ENCODE results near the gene MYOM3. TPM values are rescaled to one million over a fixed set of nuclear protein-coding genes. Genes with fewer than 3 reads are reported as not detected.
"Not testable (repeated sequence)": the region's sequence is repeated elsewhere in the genome, so short reads cannot be mapped to it uniquely, and the experiment has no call there.

MYOM3 gene
- total RNA-seq, 1 donor from 2014 or later, result not detected

GRCh38 chr1:24045771-24046170 lies 66.2 kb downstream of the MYOM3 start:
- H3K4me1 Mint-ChIP-seq (ENCODE audit: unreplicated experiment), result peaks cover 17% of the 10 kb centered on the region
- no peak overlapping the region for H3K27ac Mint-ChIP-seq (ENCODE audit: unreplicated experiment)

GRCh38 chr1:24044672-24045071 lies 67.3 kb downstream of the MYOM3 start:
- H3K4me1 Mint-ChIP-seq (ENCODE audit: unreplicated experiment), result peaks cover 17% of the 10 kb centered on the region
- not testable (repeated sequence) for H3K36me3 Mint-ChIP-seq (ENCODE audit: unreplicated experiment); DNase-seq (ENCODE audit: extremely low spot score, unreplicated experiment); H3K4me3 Mint-ChIP-seq (ENCODE audit: unreplicated experiment); H3K27me3 Mint-ChIP-seq (ENCODE audit: unreplicated experiment); H3K27ac Mint-ChIP-seq (ENCODE audit: unreplicated experiment); H3K9me3 Mint-ChIP-seq (ENCODE audit: unreplicated experiment)

More at GRCh38 chr1:24045771-24046170, 66.2 kb downstream of the MYOM3 start:
- TF ChIP-seq CTCF (IDR thresholded peaks at IDR 0.05), result no peak
- Mint-ChIP-seq H3K27me3 (ENCODE audit: unreplicated experiment) (no peaks in the 10 kb centered on the region), H3K4me3 (ENCODE audit: unreplicated experiment) (no peak overlapping the region), H3K9me3 (ENCODE audit: unreplicated experiment) (no peaks in the 10 kb centered on the region), H3K36me3 (ENCODE audit: unreplicated experiment) (no peaks in the 10 kb centered on the region)
- no peak for DNase-seq (ENCODE audit: extremely low spot score, unreplicated experiment)

DNA sequence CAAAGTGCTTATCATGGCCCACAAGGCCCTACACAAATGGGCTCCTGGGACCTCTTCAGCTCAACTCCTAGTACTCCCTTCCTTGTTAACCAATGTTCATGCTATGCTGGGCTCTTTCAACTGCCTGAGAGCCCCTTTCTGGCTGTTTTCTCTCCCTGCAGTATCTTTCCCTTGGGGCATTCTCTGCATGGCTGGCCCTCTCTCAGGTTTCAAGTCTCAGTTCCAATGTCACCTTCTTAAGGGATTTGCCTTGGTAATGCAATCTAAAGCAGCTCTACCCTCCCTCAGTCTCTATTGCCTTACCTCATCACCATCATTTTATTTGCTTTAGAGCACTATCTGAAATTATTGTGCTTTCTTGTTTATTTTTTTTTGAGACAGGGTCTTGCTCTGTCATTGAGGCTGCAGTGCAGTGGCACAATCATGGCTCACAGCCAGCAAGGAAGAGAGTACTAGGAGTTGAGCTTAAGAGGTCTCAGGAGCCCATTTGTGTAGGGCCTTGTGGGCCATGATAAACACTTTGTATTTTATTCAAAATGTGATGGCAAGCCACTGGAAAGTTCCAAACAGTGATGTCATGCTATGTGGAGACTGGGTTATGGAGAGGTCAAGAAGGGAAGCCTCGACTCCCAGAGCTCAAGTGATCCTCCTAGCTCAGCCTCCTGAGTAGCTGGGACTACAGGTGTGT lies 68.4 kb downstream of the MYOM3 start:
- Mint-ChIP-seq H3K4me1 (ENCODE audit: unreplicated experiment) (peaks cover 17% of the 10 kb centered on the region), H3K9me3 (ENCODE audit: unreplicated experiment) (no peaks in the 10 kb centered on the region), H3K36me3 (ENCODE audit: unreplicated experiment) (no peaks in the 10 kb centered on the region), H3K27me3 (ENCODE audit: unreplicated experiment) (no peaks in the 10 kb centered on the region), H3K4me3 (ENCODE audit: unreplicated experiment) (no peak overlapping the region), H3K27ac (ENCODE audit: unreplicated experiment) (no peak overlapping the region)
- no peak for TF ChIP-seq CTCF (IDR thresholded peaks at IDR 0.05)
- DNase-seq (ENCODE audit: extremely low spot score, unreplicated experiment), result no peak

GRCh38 chr1:24042315-24042714 lies 69.6 kb downstream of the MYOM3 start:
- Mint-ChIP-seq H3K36me3 (ENCODE audit: unreplicated experiment) (no peaks in the 10 kb centered on the region), H3K9me3 (ENCODE audit: unreplicated experiment) (no peaks in the 10 kb centered on the region), H3K27me3 (ENCODE audit: unreplicated experiment) (no peaks in the 10 kb centered on the region), H3K4me3 (ENCODE audit: unreplicated experiment) (no peak overlapping the region), H3K27ac (ENCODE audit: unreplicated experiment) (no peak overlapping the region), H3K4me1 (ENCODE audit: unreplicated experiment) (peaks cover 14% of the 10 kb centered on the region)
- TF ChIP-seq CTCF (IDR thresholded peaks at IDR 0.05), result no peak
- DNase-seq (ENCODE audit: extremely low spot score, unreplicated experiment), result no peak

DNA sequence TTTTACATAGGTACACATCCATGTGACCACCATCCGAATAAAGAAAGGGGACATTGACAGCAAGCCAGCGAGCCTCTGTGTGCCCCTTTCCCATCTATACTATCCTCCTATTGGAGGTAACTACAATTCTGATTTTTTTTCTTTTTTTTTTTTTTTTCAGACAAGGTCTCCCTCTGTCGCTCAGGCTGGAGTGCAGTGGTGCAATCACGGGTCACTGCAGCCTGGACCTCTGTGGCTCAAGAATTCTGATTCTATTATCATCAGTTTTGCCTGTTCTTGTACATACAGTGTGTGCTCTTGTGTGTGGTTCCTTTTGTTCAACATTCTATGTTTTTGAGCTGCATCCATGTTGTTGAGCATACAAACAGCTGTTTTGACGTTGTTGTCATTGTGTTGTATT lies 75.8 kb downstream of the MYOM3 start:
- H3K27me3 Mint-ChIP-seq (ENCODE audit: unreplicated experiment), result no peaks in the 10 kb centered on the region

More for the DNA sequence above, 75.8 kb downstream of the MYOM3 start:
- H3K4me3 Mint-ChIP-seq (ENCODE audit: unreplicated experiment), result no peak overlapping the region
- H3K36me3 Mint-ChIP-seq (ENCODE audit: unreplicated experiment), result no peaks in the 10 kb centered on the region
- no peaks in the 10 kb centered on the region for H3K9me3 Mint-ChIP-seq (ENCODE audit: unreplicated experiment)
- no peak overlapping the region for H3K27ac Mint-ChIP-seq (ENCODE audit: unreplicated experiment)
- TF ChIP-seq CTCF (IDR thresholded peaks at IDR 0.05), result no peak
- DNase-seq (ENCODE audit: extremely low spot score, unreplicated experiment), result no peak
- no peaks in the 10 kb centered on the region for H3K4me1 Mint-ChIP-seq (ENCODE audit: unreplicated experiment)

Data from osteocyte (in vitro differentiated cells).